ENCODE data around the gene GRIA2.

Gene GRIA2

GRCh38 chr4:157304769-157305168 is 84.2 kb downstream of the GRIA2 start:
- Histone ChIP-seq H3K18ac (ENCODE audit: low read depth in 1 of 2, low read length in 2 of 2) (no peak overlapping the region), H3K4me1 (ENCODE audit: control insufficient read depth, insufficient read depth, low read depth, low read length) (peaks cover 1% of the 10 kb centered on the region), H2AK5ac (ENCODE audit: low read length, severe bottlenecking) (peak overlapping the region; percentile 81), H2BK5ac (ENCODE audit: low read depth, low read length, poor library complexity, severe bottlenecking) (no peak overlapping the region), H2BK120ac (ENCODE audit: low read depth, low read length) (no peak overlapping the region), H3K27ac (ENCODE audit: low read length, poor library complexity, severe bottlenecking) (no peak overlapping the region), H2AFZ (ENCODE audit: low read depth, low read length) (no peak overlapping the region), H2BK15ac (ENCODE audit: low read depth, poor library complexity, severe bottlenecking) (no peak overlapping the region), H4K91ac (ENCODE audit: low read length) (no peak overlapping the region), H3K79me1 (replicated peaks; ENCODE audit: low read length, poor library complexity, severe bottlenecking) (no peaks in the 10 kb centered on the region), H3K9me3 (ENCODE audit: control insufficient read depth, low read length) (no peaks in the 10 kb centered on the region), H3K36me3 (ENCODE audit: control insufficient read depth in 1 of 2, insufficient read depth in 2 of 2, low read depth in 1 of 2, low read length in 2 of 2) (no peaks in the 10 kb centered on the region), H3K4me3 (ENCODE audit: insufficient read depth in 1 of 2, low read depth in 1 of 2, low read length in 2 of 2) (no peak overlapping the region), H3K9ac (ENCODE audit: low read length) (no peak overlapping the region), H3K23ac (ENCODE audit: low read length in 2 of 2) (no peak overlapping the region), H2BK12ac (ENCODE audit: low read length in 2 of 2) (no peak overlapping the region), H3K4me2 (ENCODE audit: low read length, poor library complexity, severe bottlenecking) (no peak overlapping the region), H4K8ac (ENCODE audit: low read length) (no peak overlapping the region), H3K4ac (ENCODE audit: low read depth in 1 of 2, low read length in 2 of 2) (no peak overlapping the region), H3K14ac (ENCODE audit: low read length in 2 of 2) (no peak overlapping the region), H3K27me3 (ENCODE audit: control insufficient read depth in 1 of 2, insufficient read depth in 1 of 2, low read length in 2 of 2) (no peaks in the 10 kb centered on the region)
- DNase-seq = no peak
- 59% methylated on average over 3 of the region's 5 CpGs for WGBS

DNA sequence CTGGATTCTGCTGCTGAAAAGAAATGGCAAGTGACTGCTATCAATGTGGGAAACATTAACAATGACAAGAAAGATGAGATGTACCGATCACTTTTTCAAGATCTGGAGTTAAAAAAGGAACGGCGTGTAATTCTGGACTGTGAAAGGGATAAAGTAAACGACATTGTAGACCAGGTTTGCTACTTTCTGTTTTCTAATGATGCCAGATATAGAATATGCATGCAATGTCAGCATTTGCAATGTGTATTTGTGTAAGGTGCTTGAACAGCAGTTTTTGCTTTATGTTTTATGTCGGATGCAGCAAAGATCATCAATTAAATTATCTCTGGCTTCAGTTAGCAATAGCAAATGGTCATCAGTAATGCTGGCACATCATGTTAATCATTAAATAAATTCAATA is 92.2 kb downstream of the GRIA2 start:
- Histone ChIP-seq H3K79me1 (replicated peaks; ENCODE audit: low read length, poor library complexity, severe bottlenecking) (no peaks in the 10 kb centered on the region), H2BK5ac (ENCODE audit: low read depth, low read length, poor library complexity, severe bottlenecking) (no peak overlapping the region), H2BK12ac (ENCODE audit: low read length in 2 of 2) (no peak overlapping the region), H3K4ac (ENCODE audit: low read depth in 1 of 2, low read length in 2 of 2) (no peak overlapping the region), H3K18ac (ENCODE audit: low read depth in 1 of 2, low read length in 2 of 2) (no peak overlapping the region), H2BK120ac (ENCODE audit: low read depth, low read length) (no peak overlapping the region), H4K8ac (ENCODE audit: low read length) (no peak overlapping the region), H3K4me1 (ENCODE audit: control insufficient read depth, insufficient read depth, low read depth, low read length) (no peaks in the 10 kb centered on the region), H3K14ac (ENCODE audit: low read length in 2 of 2) (no peak overlapping the region), H3K36me3 (ENCODE audit: control insufficient read depth in 1 of 2, insufficient read depth in 2 of 2, low read depth in 1 of 2, low read length in 2 of 2) (no peaks in the 10 kb centered on the region), H3K9me3 (ENCODE audit: control insufficient read depth, low read length) (no peaks in the 10 kb centered on the region), H3K27me3 (ENCODE audit: control insufficient read depth in 1 of 2, insufficient read depth in 1 of 2, low read length in 2 of 2) (no peaks in the 10 kb centered on the region), H2AFZ (ENCODE audit: low read depth, low read length) (no peak overlapping the region), H3K9ac (ENCODE audit: low read length) (no peak overlapping the region), H3K23ac (ENCODE audit: low read length in 2 of 2) (no peak overlapping the region), H3K4me3 (ENCODE audit: insufficient read depth in 1 of 2, low read depth in 1 of 2, low read length in 2 of 2) (no peak overlapping the region), H2AK5ac (ENCODE audit: low read length, severe bottlenecking) (no peak overlapping the region), H4K91ac (ENCODE audit: low read length) (no peak overlapping the region), H2BK15ac (ENCODE audit: low read depth, poor library complexity, severe bottlenecking) (no peak overlapping the region), H3K27ac (ENCODE audit: low read length, poor library complexity, severe bottlenecking) (no peak overlapping the region), H3K4me2 (ENCODE audit: low read length, poor library complexity, severe bottlenecking) (no peak overlapping the region)
- 82% methylated on average over 5 of the region's 5 CpGs for WGBS
- no peak for DNase-seq

DNA sequence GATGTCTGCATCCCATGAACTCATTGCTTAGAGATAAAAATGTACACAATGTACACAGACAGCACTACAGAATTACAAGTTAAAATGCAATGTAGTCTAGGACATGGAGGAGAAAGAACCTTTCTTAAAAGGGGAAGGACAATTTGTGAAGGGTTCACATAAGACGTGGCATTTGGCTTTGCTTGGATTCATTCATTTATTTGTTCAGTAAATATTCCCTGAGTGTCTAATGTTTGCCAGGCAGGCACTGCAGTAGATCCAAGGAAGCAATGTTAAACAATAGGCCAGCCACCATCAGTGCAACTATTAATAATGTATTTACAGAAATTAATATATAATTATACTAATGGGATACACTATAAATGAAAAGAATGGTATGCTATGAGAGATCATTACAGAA is 94.4 kb downstream of the GRIA2 start:
- Histone ChIP-seq H3K27ac (ENCODE audit: low read length, poor library complexity, severe bottlenecking) (no peak overlapping the region), H3K9me3 (ENCODE audit: control insufficient read depth, low read length) (no peaks in the 10 kb centered on the region)

GRCh38 chr4:157315968-157316367 is 95.4 kb downstream of the GRIA2 start:
- WGBS = no CpG with 5 or more reads among the region's 1 CpG
- Histone ChIP-seq H3K4me3 (ENCODE audit: insufficient read depth in 1 of 2, low read depth in 1 of 2, low read length in 2 of 2) (no peak overlapping the region), H3K9me3 (ENCODE audit: control insufficient read depth, low read length) (no peaks in the 10 kb centered on the region), H2AFZ (ENCODE audit: low read depth, low read length) (no peak overlapping the region), H2BK120ac (ENCODE audit: low read depth, low read length) (no peak overlapping the region), H3K23ac (ENCODE audit: low read length in 2 of 2) (no peak overlapping the region), H3K27me3 (ENCODE audit: control insufficient read depth in 1 of 2, insufficient read depth in 1 of 2, low read length in 2 of 2) (no peaks in the 10 kb centered on the region), H3K79me1 (replicated peaks; ENCODE audit: low read length, poor library complexity, severe bottlenecking) (no peaks in the 10 kb centered on the region), H3K36me3 (ENCODE audit: control insufficient read depth in 1 of 2, insufficient read depth in 2 of 2, low read depth in 1 of 2, low read length in 2 of 2) (no peaks in the 10 kb centered on the region), H3K27ac (ENCODE audit: low read length, poor library complexity, severe bottlenecking) (no peak overlapping the region), H3K4ac (ENCODE audit: low read depth in 1 of 2, low read length in 2 of 2) (no peak overlapping the region), H3K4me2 (ENCODE audit: low read length, poor library complexity, severe bottlenecking) (no peak overlapping the region), H4K91ac (ENCODE audit: low read length) (no peak overlapping the region), H2BK5ac (ENCODE audit: low read depth, low read length, poor library complexity, severe bottlenecking) (no peak overlapping the region), H3K9ac (ENCODE audit: low read length) (no peak overlapping the region), H2BK15ac (ENCODE audit: low read depth, poor library complexity, severe bottlenecking) (no peak overlapping the region), H2AK5ac (ENCODE audit: low read length, severe bottlenecking) (no peak overlapping the region), H4K8ac (ENCODE audit: low read length) (no peak overlapping the region), H3K14ac (ENCODE audit: low read length in 2 of 2) (no peak overlapping the region), H3K4me1 (ENCODE audit: control insufficient read depth, insufficient read depth, low read depth, low read length) (no peaks in the 10 kb centered on the region), H2BK12ac (ENCODE audit: low read length in 2 of 2) (no peak overlapping the region), H3K18ac (ENCODE audit: low read depth in 1 of 2, low read length in 2 of 2) (no peak overlapping the region)
- no peak for DNase-seq

More for the DNA sequence above, 94.4 kb downstream of the GRIA2 start:
- H2AFZ ChIP-seq (ENCODE audit: low read depth, low read length) = no peak overlapping the region
- no peaks in the 10 kb centered on the region for H3K36me3 ChIP-seq (ENCODE audit: control insufficient read depth in 1 of 2, insufficient read depth in 2 of 2, low read depth in 1 of 2, low read length in 2 of 2)
- no peak overlapping the region for H4K8ac ChIP-seq (ENCODE audit: low read length)
- H3K4me2 ChIP-seq (ENCODE audit: low read length, poor library complexity, severe bottlenecking) = no peak overlapping the region
- no peaks in the 10 kb centered on the region for H3K4me1 ChIP-seq (ENCODE audit: control insufficient read depth, insufficient read depth, low read depth, low read length)
- no peak for DNase-seq
- no peak overlapping the region for H3K14ac ChIP-seq (ENCODE audit: low read length in 2 of 2)
- H2BK120ac ChIP-seq (ENCODE audit: low read depth, low read length) = no peak overlapping the region
- H2BK15ac ChIP-seq (ENCODE audit: low read depth, poor library complexity, severe bottlenecking) = no peak overlapping the region
- H3K27me3 ChIP-seq (ENCODE audit: control insufficient read depth in 1 of 2, insufficient read depth in 1 of 2, low read length in 2 of 2) = no peaks in the 10 kb centered on the region
- 69% methylated on average over 1 of the region's 1 CpG for WGBS
- no peak overlapping the region for H3K18ac ChIP-seq (ENCODE audit: low read depth in 1 of 2, low read length in 2 of 2)
- H3K4me3 ChIP-seq (ENCODE audit: insufficient read depth in 1 of 2, low read depth in 1 of 2, low read length in 2 of 2) = no peak overlapping the region
- no peak overlapping the region for H4K91ac ChIP-seq (ENCODE audit: low read length)
- no peak overlapping the region for H2BK12ac ChIP-seq (ENCODE audit: low read length in 2 of 2)
- no peaks in the 10 kb centered on the region for H3K79me1 ChIP-seq (replicated peaks; ENCODE audit: low read length, poor library complexity, severe bottlenecking)
- H2BK5ac ChIP-seq (ENCODE audit: low read depth, low read length, poor library complexity, severe bottlenecking) = no peak overlapping the region
- no peak overlapping the region for H2AK5ac ChIP-seq (ENCODE audit: low read length, severe bottlenecking)
- H3K9ac ChIP-seq (ENCODE audit: low read length) = no peak overlapping the region
- H3K4ac ChIP-seq (ENCODE audit: low read depth in 1 of 2, low read length in 2 of 2) = no peak overlapping the region
- no peak overlapping the region for H3K23ac ChIP-seq (ENCODE audit: low read length in 2 of 2)

Data from mesenchymal stem cell (in vitro differentiated cells and primary cell).